CD4-positive, alpha-beta T cell treated with Interleukin-15 for 1 hour (primary cell): ENCODE data around the gene ALAD.

ENCODE experiments used
- DNase-seq: peaks from one replicate; pipeline ENCODE4 v3.0.0-alpha.2; 2020

Gene ALAD

GRCh38 chr9:113372059-113372458 lies 29.0 kb downstream of the ALAD start:
- DNase-seq = no peak

- no peak for DNase-seq
Measured at GRCh38 chr9:113370806-113371325, 30.2 kb downstream of the ALAD start.

GRCh38 chr9:113369855-113370140 lies 31.3 kb downstream of the ALAD start:
- DNase-seq = no peak

- DNase-seq = no peak
Measured at GRCh38 chr9:113368982-113369854, 31.9 kb downstream of the ALAD start.

GRCh38 chr9:113368348-113368981 lies 32.6 kb downstream of the ALAD start:
- no peak for DNase-seq

GRCh38 chr9:113365652-113366051 lies 35.4 kb downstream of the ALAD start:
- peak; percentile 29 for DNase-seq

- no peak for DNase-seq
Measured at GRCh38 chr9:113364951-113365350, 36.1 kb downstream of the ALAD start.

GRCh38 chr9:113363336-113363735 lies 37.7 kb downstream of the ALAD start:
- DNase-seq = no peak

- DNase-seq = no peak
Measured at GRCh38 chr9:113361304-113362018, 39.6 kb downstream of the ALAD start.

GRCh38 chr9:113360242-113360842 lies 40.7 kb downstream of the ALAD start:
- no peak for DNase-seq

GRCh38 chr9:113359385-113359784 lies 41.7 kb downstream of the ALAD start:
- DNase-seq = no peak

- no peak for DNase-seq
Measured at GRCh38 chr9:113356686-113357292, 44.3 kb downstream of the ALAD start.

GRCh38 chr9:113355040-113355596 lies 46.0 kb downstream of the ALAD start:
- no peak for DNase-seq

- DNase-seq = no peak
Measured at GRCh38 chr9:113352411-113352810, 48.7 kb downstream of the ALAD start.

GRCh38 chr9:113352006-113352405 lies 49.1 kb downstream of the ALAD start:
- no peak for DNase-seq

- DNase-seq = peak; percentile 48
Measured at GRCh38 chr9:113350937-113351336, 50.1 kb downstream of the ALAD start.

GRCh38 chr9:113350107-113350661 lies 50.9 kb downstream of the ALAD start:
- no peak for DNase-seq

- DNase-seq = no peak
Measured at GRCh38 chr9:113349445-113350094, 51.5 kb downstream of the ALAD start, which contains the start of gene BSPRY. Gene BSPRY (plus strand): TSS chr9:113349541. CDS start chr9:113349580, 39 bp downstream.

GRCh38 chr9:113349066-113349444 lies 52.0 kb downstream of the ALAD start:
- DNase-seq = no peak

GRCh38 chr9:113348437-113348836 lies 52.6 kb downstream of the ALAD start:
- no peak for DNase-seq

GRCh38 chr9:113345671-113346070 lies 55.4 kb downstream of the ALAD start:
- DNase-seq = no peak

GRCh38 chr9:113345190-113345589 lies 55.9 kb downstream of the ALAD start:
- DNase-seq = no peak
